ENCODE results near the gene FUT8. TPM values are rescaled to one million over a fixed set of nuclear protein-coding genes. Genes with fewer than 3 reads are reported as not detected.

Gene FUT8
- total RNA-seq, 1 donor from 2014 or later, result 26.1 TPM

DNA sequence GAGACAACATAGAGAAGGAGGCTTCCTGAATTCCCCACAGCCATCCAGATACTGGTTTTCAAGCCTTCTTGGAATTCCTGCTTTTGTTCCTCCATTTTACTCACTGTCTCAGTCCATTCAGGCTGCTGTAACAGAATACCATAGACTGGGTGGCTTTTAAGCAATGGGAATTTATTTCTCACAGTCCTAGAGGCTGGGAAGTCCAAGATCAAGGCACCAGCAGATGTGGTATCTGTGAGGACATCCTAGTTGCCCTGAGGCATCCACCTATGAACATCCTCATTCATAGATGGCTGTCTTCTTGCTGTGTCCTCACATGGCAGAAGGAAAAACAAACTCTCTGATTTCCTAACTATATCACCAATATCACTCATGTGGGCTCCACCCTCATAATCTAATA lies 374.9 kb downstream of the FUT8 start:
- peaks cover 4 to 14% (median 8%) of the 10 kb centered on the region in 3 donors for H3K27me3 ChIP-seq (ENCODE audit: control insufficient read depth in 3 of 3, insufficient read depth in 3 of 3, low read length in 3 of 3)
- H3K9me3 ChIP-seq (ENCODE audit: control insufficient read depth in 3 of 3, low read length in 3 of 3), result no peaks in the 10 kb centered on the region
- H3K9ac ChIP-seq (ENCODE audit: low read depth in 1 of 3, low read length in 3 of 3), result no peak overlapping the region
- no peak overlapping the region for H3K27ac ChIP-seq (ENCODE audit: low read depth, low read length)
- no peaks in the 10 kb centered on the region for H3K4me1 ChIP-seq (ENCODE audit: control insufficient read depth in 3 of 3, insufficient read depth in 3 of 3, low read length in 3 of 3)
- no peak overlapping the region for H3K4me3 ChIP-seq (ENCODE audit: low read length in 3 of 3)
- H3K36me3 ChIP-seq (ENCODE audit: control insufficient read depth in 3 of 3, insufficient read depth in 3 of 3, low read length in 3 of 3), result no peaks in the 10 kb centered on the region

DNA sequence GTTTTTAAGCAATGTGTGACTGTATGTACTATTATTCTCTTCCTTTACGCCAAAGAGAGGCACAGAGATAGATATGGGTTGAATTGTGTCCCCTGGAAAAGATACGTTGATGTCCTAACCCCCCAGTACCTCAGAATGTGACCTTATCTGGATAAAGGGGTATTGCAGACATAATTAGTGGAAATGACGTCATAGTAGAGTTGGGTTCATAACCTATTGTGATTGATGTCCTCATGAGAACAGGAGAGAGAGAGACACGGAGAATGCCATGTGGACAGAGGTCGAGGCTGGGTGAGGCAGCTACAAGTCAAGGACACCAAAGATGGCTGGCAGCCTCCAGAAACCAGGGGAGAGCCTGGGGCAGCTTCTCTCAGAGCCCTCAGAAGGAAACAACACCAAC lies 376.3 kb downstream of the FUT8 start:
- Histone ChIP-seq H3K27me3 (ENCODE audit: control insufficient read depth in 3 of 3, insufficient read depth in 3 of 3, low read length in 3 of 3) (peaks cover 4 to 14% (median 12%) of the 10 kb centered on the region in 3 donors), H3K9me3 (ENCODE audit: control insufficient read depth in 3 of 3, low read length in 3 of 3) (no peaks in the 10 kb centered on the region), H3K4me3 (ENCODE audit: low read length in 3 of 3) (no peak overlapping the region), H3K36me3 (ENCODE audit: control insufficient read depth in 3 of 3, insufficient read depth in 3 of 3, low read length in 3 of 3) (no peaks in the 10 kb centered on the region), H3K27ac (ENCODE audit: low read depth, low read length) (no peak overlapping the region), H3K4me1 (ENCODE audit: control insufficient read depth in 3 of 3, insufficient read depth in 3 of 3, low read length in 3 of 3) (no peaks in the 10 kb centered on the region), H3K9ac (ENCODE audit: low read depth in 1 of 3, low read length in 3 of 3) (no peak overlapping the region)

GRCh38 chr14:65789363-65789762 lies 376.8 kb downstream of the FUT8 start:
- Histone ChIP-seq H3K36me3 (ENCODE audit: control insufficient read depth in 3 of 3, insufficient read depth in 3 of 3, low read length in 3 of 3) (no peaks in the 10 kb centered on the region), H3K4me1 (ENCODE audit: control insufficient read depth in 3 of 3, insufficient read depth in 3 of 3, low read length in 3 of 3) (no peaks in the 10 kb centered on the region), H3K4me3 (ENCODE audit: low read length in 3 of 3) (no peak overlapping the region), H3K9ac (ENCODE audit: low read depth in 1 of 3, low read length in 3 of 3) (no peak overlapping the region), H3K9me3 (ENCODE audit: control insufficient read depth in 3 of 3, low read length in 3 of 3) (no peaks in the 10 kb centered on the region), H3K27me3 (ENCODE audit: control insufficient read depth in 3 of 3, insufficient read depth in 3 of 3, low read length in 3 of 3) (peaks cover 4 to 14% (median 12%) of the 10 kb centered on the region in 3 donors), H3K27ac (ENCODE audit: low read depth, low read length) (no peak overlapping the region)

DNA sequence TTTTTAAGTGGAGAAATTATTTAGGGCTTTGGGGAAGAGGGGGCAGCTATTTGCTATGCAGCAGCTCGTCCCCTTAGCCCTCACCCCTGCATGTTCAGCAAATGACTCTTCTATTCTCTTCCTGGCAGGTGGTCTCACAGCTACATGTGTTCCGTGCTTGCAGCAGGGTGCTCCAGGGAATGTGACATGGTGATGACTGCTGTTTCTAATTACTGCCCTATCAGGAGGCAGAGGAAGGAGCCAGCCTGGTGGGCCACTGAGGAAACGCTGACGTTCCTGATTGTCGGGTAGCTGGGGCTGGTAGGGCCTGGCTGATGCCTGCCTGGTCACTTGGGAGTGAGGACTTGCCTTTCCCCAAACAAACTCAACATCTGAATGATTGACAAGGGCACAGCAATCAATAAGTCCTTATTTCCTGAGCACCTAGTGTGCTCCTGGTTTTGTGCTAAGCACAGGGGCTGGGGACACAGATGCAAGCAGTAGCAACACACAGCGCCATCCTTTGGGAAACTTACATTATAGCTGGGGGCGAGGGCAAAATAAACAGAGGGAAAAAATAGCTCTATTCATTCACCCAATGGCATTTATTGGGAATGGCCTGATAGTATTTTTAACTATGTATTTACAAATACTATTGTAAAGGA lies 377.8 kb downstream of the FUT8 start:
- Histone ChIP-seq H3K27ac (ENCODE audit: low read depth, low read length) (no peak overlapping the region), H3K9ac (ENCODE audit: low read depth in 1 of 3, low read length in 3 of 3) (no peak overlapping the region), H3K9me3 (ENCODE audit: control insufficient read depth in 3 of 3, low read length in 3 of 3) (no peaks in the 10 kb centered on the region), H3K36me3 (ENCODE audit: control insufficient read depth in 3 of 3, insufficient read depth in 3 of 3, low read length in 3 of 3) (no peaks in the 10 kb centered on the region), H3K27me3 (ENCODE audit: control insufficient read depth in 3 of 3, insufficient read depth in 3 of 3, low read length in 3 of 3) (peaks cover 4 to 14% (median 12%) of the 10 kb centered on the region in 3 donors), H3K4me3 (ENCODE audit: low read length in 3 of 3) (no peak overlapping the region), H3K4me1 (ENCODE audit: control insufficient read depth in 3 of 3, insufficient read depth in 3 of 3, low read length in 3 of 3) (no peaks in the 10 kb centered on the region)

DNA sequence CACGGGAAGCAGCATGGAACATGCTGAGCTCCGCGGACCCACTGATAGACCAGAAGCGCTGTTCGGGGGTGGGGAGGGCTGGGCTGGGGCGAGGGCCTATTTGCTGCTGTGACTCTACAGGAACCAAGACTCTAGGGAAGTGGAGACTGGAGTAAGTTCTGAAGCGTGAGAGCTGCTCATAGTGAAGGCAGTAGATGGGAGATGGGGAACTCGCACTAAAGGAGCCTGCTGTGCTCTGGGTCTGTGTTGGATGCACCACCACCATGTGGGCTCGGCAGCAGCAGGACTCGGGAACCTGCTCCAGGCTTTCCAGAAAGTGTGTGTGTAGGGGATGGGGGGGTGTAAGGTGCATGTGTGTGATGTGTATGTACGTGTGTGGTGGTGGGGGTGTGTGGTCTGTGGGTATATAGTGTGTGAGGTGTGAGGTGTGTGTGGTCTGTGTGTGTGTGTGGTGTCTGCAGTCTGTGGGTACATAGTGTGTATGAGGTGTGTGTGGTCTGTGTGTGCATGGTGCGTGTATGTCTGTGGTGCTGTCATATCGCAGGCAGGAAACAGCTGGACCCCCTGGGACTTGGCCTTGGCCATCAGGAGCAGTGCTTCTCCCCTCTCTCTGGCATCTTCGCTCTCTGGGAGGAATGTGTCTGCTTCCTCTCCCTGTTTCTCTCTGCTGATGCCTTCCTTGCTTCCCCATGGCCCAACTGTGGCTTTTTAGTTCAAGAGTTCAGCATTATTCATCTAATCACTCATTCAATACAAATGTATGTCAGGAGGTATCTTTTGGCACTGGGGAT lies 378.9 kb downstream of the FUT8 start:
- Histone ChIP-seq H3K27ac (ENCODE audit: low read depth, low read length) (no peak overlapping the region), H3K4me3 (ENCODE audit: low read length in 3 of 3) (no peak overlapping the region), H3K36me3 (ENCODE audit: control insufficient read depth in 3 of 3, insufficient read depth in 3 of 3, low read length in 3 of 3) (no peaks in the 10 kb centered on the region), H3K4me1 (ENCODE audit: control insufficient read depth in 3 of 3, insufficient read depth in 3 of 3, low read length in 3 of 3) (no peaks in the 10 kb centered on the region), H3K9me3 (ENCODE audit: control insufficient read depth in 3 of 3, low read length in 3 of 3) (no peaks in the 10 kb centered on the region), H3K27me3 (ENCODE audit: control insufficient read depth in 3 of 3, insufficient read depth in 3 of 3, low read length in 3 of 3) (peaks cover 4 to 14% (median 12%) of the 10 kb centered on the region in 3 donors), H3K9ac (ENCODE audit: low read depth in 1 of 3, low read length in 3 of 3) (no peak overlapping the region)

- no peaks in the 10 kb centered on the region for H3K36me3 ChIP-seq (ENCODE audit: control insufficient read depth in 3 of 3, insufficient read depth in 3 of 3, low read length in 3 of 3)
- H3K27me3 ChIP-seq (ENCODE audit: control insufficient read depth in 3 of 3, insufficient read depth in 3 of 3, low read length in 3 of 3), result peaks cover 4 to 14% (median 12%) of the 10 kb centered on the region in 3 donors
- H3K9ac ChIP-seq (ENCODE audit: low read depth in 1 of 3, low read length in 3 of 3), result no peak overlapping the region
- no peak overlapping the region for H3K4me3 ChIP-seq (ENCODE audit: low read length in 3 of 3)
- no peaks in the 10 kb centered on the region for H3K4me1 ChIP-seq (ENCODE audit: control insufficient read depth in 3 of 3, insufficient read depth in 3 of 3, low read length in 3 of 3)
- no peaks in the 10 kb centered on the region for H3K9me3 ChIP-seq (ENCODE audit: control insufficient read depth in 3 of 3, low read length in 3 of 3)
- no peak overlapping the region for H3K27ac ChIP-seq (ENCODE audit: low read depth, low read length)
Observed at GRCh38 chr14:65792208-65792905, 379.8 kb downstream of the FUT8 start.

Small RNAs within 50 kb of the gene (small RNA-seq; reads per million reads assigned to genes)
- gene MIR625, result not detected
